Superior temporal gyrus (tissue), 1 donor: Measurements from ENCODE around the gene DENND11.
A peak's percentile ranks its signal among the peaks of the same experiment; 100 is the strongest.

Experiments used
- DNase-seq: peaks from one replicate; pipeline ENCODE4 v3.0.0-alpha.2; 2016; ENCODE audit errors: extremely low spot score

Gene DENND11

GRCh38 chr7:141679014-141679413 lies 23.0 kb downstream of the DENND11 start:
- no peak for DNase-seq

GRCh38 chr7:141676618-141677017 lies 25.3 kb downstream of the DENND11 start:
- no peak for DNase-seq

GRCh38 chr7:141675436-141676215 lies 26.3 kb downstream of the DENND11 start:
- DNase-seq = no peak

- DNase-seq = no peak
Measured at GRCh38 chr7:141674702-141675101, 27.3 kb downstream of the DENND11 start.

GRCh38 chr7:141674171-141674671 lies 27.7 kb downstream of the DENND11 start:
- DNase-seq = no peak

- peak; percentile 65 for DNase-seq
Measured at GRCh38 chr7:141673346-141673745, 28.6 kb downstream of the DENND11 start.

- no peak for DNase-seq
Measured at GRCh38 chr7:141671705-141672496, 30.1 kb downstream of the DENND11 start.

GRCh38 chr7:141668853-141669252 lies 33.1 kb downstream of the DENND11 start:
- DNase-seq = no peak

GRCh38 chr7:141666071-141666470 lies 35.9 kb downstream of the DENND11 start:
- no peak for DNase-seq

GRCh38 chr7:141665208-141666035 lies 36.5 kb downstream of the DENND11 start:
- DNase-seq = no peak

GRCh38 chr7:141664450-141664849 lies 37.5 kb downstream of the DENND11 start:
- DNase-seq = no peak

GRCh38 chr7:141663081-141663849 lies 38.7 kb downstream of the DENND11 start:
- no peak for DNase-seq

- DNase-seq = peak; percentile 66
Measured at GRCh38 chr7:141660259-141660658, 41.7 kb downstream of the DENND11 start.

- no peak for DNase-seq
Measured at GRCh38 chr7:141659501-141659900, 42.5 kb downstream of the DENND11 start.

GRCh38 chr7:141654551-141654950 lies 47.4 kb downstream of the DENND11 start:
- peak; percentile 93 for DNase-seq

GRCh38 chr7:141652691-141653090 lies 49.3 kb downstream of the DENND11 start:
- DNase-seq = no peak
